T1000 (cell line): ENCODE data around the gene SEH1L.
"Not testable (repeated sequence)": the region's sequence is repeated elsewhere in the genome, so short reads cannot be mapped to it uniquely, and the experiment has no call there.

Experiments used
- DNase-seq: peaks from one replicate; lab custom pipeline; 2025; ENCODE audit warnings: mixed read lengths; lab: John Stamatoyannopoulos, UW

Gene SEH1L

GRCh38 chr18:12947285-12948049, at the start of gene SEH1L:
Gene SEH1L, plus strand, starts transcription at chr18:12948011. Its CDS starts 111 bp downstream, at chr18:12948122.
- peak; percentile 94 for DNase-seq

GRCh38 chr18:12901208-12901607, 46.6 kb upstream of the SEH1L start:
- not testable (repeated sequence) for DNase-seq

DNA sequence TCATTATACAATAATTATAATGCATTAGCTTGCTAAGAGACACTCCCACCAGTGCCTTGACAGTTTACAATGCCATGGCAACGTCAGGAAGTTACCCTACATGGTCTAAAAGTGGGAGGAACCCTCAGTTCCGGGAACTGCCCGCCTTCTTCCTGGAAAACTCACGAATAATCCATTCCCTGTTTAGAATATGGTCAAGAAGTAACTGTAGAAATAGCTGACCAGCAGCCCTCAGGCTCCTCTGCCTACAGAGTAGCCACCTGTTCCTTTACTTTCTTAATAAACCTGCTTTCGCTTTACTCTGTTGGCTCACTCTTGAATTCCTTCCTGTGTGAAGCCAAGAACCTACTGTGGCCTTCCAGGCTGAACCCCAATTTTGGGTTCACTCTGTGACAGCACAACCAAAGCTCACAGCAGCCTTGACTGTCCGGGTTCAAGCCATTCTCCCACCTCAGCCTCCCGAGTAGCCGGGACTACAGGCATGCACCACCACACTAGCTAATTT, 43.7 kb upstream of the SEH1L start:
- no peak for DNase-seq

GRCh38 chr18:12906119-12906518, 41.7 kb upstream of the SEH1L start:
- no peak for DNase-seq

DNA sequence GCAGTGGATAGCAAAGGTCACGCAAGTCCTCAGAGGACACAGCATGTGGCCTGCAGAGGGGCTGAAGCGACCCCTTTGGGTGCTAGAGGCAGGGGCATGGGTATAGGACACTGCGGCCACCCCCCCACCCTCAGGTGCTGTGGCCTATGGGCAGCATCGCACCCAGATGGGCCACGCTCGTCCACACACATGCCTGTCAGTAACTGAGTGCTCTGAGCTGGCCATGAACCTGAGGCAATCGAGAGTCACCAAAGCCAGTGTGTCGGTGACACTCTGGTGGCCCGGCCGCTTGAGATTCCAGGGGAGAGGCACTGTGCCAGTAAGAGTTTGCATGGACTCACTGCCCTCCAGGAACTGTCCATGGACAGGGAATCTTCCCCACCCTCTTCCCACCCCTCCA, 41.0 kb upstream of the SEH1L start:
- DNase-seq: no peak

DNA sequence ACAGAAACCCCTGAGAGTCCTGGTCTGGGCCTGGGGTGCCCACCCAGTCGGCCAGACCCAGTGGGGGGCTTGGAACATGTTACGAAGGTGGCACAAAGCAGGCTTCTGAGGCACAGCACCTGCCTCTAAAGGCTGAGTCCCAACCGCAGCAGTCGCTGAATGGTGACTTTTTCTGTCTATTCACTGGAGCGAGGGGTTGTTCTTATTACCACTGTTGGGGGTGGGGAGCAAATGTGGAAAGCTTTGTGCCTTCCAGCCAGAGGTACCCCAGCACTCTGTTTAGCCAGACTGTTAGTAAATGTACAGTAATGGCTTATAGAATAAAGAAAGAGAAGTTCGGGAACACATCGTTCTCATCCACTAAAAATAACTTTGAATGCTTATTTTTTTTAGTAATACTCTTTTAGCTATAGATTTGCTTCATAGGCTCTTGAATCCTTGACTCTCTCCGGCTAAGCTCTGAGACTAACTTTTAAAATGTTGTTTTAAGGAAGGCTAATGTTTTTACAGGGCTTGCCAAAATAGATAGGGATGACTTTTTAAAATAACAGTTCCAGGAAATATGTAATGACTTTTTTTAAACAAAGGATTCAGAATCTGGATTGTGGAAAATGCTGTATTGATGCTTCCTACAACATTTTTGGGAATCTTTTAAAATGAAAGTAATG, 40.4 kb upstream of the SEH1L start:
- DNase-seq: no peak

DNA sequence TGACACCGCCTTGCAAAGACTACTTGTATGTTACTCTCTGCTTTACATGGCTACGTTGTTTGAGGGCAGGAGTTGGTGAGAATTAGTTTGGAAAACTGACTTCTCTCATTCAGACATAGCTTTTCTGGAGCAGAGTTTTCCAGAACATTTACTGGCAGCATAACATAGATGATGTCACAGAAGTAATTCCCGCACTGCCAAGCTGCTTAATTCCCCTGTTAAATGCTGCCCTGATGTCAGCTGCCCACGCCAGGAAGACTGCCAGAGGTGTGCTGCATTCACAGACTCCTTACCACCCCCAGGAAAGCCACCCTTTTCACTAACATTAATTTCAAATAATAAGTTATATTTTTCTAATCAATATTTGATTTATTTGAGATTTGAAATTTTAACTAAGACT, 39.1 kb upstream of the SEH1L start:
- no peak for DNase-seq

DNA sequence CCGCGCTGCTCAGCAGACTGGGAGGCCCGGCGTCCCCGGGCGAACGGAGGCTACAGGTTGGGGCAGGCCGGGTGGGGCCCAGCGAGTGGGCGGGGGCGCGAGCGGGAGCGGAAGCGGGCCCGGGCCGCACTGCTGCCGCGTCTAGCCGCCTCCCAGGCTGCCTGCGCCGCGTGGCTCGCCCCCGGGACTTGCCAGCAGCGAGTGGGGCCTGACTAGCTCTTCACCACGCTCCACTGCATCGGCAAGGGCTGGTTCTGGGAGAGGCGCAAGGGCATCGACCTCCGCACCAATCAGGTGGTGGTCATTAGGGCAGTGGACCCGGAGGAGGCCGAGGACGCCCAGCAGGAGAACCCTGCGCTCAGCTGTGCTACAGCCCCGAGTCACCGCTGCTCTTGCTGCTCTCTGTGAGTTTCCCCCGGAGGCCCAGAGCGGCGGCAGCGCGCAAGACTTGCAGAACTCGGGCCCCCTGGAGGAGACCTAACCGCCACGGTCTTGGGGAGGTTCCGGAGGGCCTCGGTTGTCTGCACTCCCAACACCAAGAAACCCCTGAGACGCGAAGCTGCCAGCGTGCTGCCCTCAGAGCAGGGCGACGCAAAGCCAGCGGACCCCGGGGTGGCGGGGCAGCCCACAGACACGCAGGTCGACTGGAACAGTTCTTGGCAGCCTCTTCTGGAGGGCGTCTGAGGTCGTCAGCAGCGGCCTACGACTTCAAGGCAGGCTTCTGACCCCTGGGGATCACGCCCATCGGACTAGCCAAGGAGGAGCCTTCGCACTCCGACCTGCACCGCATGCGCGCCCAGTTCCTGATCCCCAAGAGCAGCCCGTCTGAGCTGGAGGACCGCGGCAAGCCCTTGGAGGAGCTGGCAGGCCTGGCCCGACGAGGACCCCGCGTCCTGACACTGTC, 36.5 kb upstream of the SEH1L start:
- no peak for DNase-seq

- DNase-seq: no peak
These were observed 35.7 kb upstream of the SEH1L start for GRCh38 chr18:12911929-12912703.

DNA sequence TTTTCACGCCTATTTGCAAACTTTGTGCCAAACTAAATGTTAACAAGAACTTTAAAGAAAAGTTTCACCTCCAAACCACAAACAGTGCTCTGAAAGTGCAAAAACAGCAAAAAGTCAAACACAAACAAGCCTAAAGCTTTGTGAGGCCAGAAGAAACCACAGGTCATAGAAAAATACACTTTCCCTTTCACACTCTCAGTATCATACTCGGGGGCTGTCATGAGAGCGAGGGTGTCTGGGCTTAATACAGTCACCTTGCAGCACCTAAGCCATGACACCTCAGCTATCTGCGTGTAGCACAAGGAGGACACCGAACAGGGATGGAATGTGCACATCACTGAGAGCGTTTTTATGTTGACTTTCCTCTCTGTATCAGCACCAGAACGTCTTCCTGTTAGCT, 26.6 kb upstream of the SEH1L start:
- DNase-seq: no peak

DNA sequence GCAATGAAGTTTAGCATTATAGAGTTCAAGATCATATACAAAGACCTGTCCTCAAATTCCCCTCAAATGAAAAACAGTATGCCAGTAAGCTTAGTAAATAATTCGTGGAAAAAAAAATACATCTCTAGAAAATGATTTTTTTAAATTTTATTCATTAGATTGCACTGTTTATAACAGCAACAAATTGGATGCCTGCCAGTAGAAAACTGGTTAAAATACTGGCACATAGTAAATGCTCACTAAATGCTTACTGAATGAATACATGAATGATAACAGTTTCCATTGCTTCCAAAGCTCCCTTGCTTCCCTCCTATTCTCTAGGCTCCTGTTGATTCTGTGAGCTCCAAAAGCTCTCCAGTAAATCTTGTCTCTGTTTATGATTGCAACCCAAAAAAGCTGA, 25.5 kb upstream of the SEH1L start:
- no peak for DNase-seq

GRCh38 chr18:12924616-12925015, 23.2 kb upstream of the SEH1L start:
- no peak for DNase-seq

- no peak for DNase-seq
These were observed 19.6 kb upstream of the SEH1L start for GRCh38 chr18:12928206-12928605.

- no peak for DNase-seq
These were observed 19.2 kb upstream of the SEH1L start for GRCh38 chr18:12928641-12929040.

- no peak for DNase-seq
These were observed 18.2 kb upstream of the SEH1L start for GRCh38 chr18:12929477-12930083.

DNA sequence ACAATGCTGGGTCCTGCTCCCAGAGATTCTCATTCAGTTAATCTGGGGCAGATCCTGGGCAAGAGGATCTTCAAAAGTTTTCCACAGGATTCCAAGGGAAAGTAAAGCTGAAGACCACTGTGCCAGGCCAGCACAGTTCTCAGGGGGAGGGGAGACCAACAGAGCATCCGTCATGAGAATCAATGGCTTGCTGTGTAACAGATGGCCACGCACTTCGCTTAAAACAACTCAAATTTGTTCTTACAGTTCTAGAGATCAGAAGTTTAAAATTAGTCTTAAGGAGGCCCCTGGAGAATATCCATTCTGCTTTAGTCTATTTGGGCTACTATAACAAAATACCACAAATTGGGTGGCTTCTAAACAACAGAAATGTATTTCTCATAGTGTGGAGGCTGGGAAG, 17.4 kb upstream of the SEH1L start:
- DNase-seq: no peak

GRCh38 chr18:12930908-12931307, 16.9 kb upstream of the SEH1L start:
- DNase-seq: no peak

GRCh38 chr18:12933327-12933726, 14.5 kb upstream of the SEH1L start:
- DNase-seq: no peak

GRCh38 chr18:12934454-12935071, 13.2 kb upstream of the SEH1L start:
- DNase-seq: peak; percentile 30

- DNase-seq: no peak
These were observed 8.6 kb upstream of the SEH1L start for GRCh38 chr18:12939162-12939561.

- no peak for DNase-seq
These were observed 4.6 kb upstream of the SEH1L start for GRCh38 chr18:12943215-12943614.
